CD4-positive, alpha-beta memory T cell (primary cell): ENCODE measurements around the gene ACAD8. TPM values are rescaled to one million over a fixed set of nuclear protein-coding genes. Genes with fewer than 3 reads are reported as not detected.

Experiments
- CTCF ChIA-PET: fragments of 350-600 bp; sonication (Branson Sonifier 250); formaldehyde crosslinking; loops from one replicate; lab custom pipeline; 2021; ENCODE audit warnings: inconsistent platforms; ENCODE audit not compliant: partially characterized antibody; lab: Charles Lee
- POLR2A ChIA-PET: fragments of 350-600 bp; sonication (Branson Sonifier 250); formaldehyde crosslinking; loops from one replicate; lab custom pipeline; 2021; ENCODE audit not compliant: partially characterized antibody; lab: Charles Lee
- DNase-seq, 5 donors: peaks; one replicate each; pipeline versions ENCODE4 v3.0.0 to v3.0.0-alpha.2; 2020 to 2022; ENCODE audit warnings: mixed read lengths in 1 of 5
- H3K27ac ChIP-seq: one replicate; pipeline ENCODE4 v1.7.0; 2013; ENCODE audit warnings: low read depth, low read length
- H3K27me3 ChIP-seq: 2 replicates; pipeline ENCODE4 v1.7.0; 2013; ENCODE audit warnings: mild to moderate bottlenecking, low read length, moderate library complexity; ENCODE audit not compliant: insufficient read depth
- H3K36me3 ChIP-seq: 2 replicates; pipeline ENCODE4 v1.7.0; 2013; ENCODE audit warnings: mild to moderate bottlenecking, low read length, moderate library complexity; ENCODE audit not compliant: insufficient read depth
- H3K4me1 ChIP-seq: 2 replicates; pipeline ENCODE4 v1.7.0; 2013; ENCODE audit warnings: mild to moderate bottlenecking, low read length, moderate library complexity; ENCODE audit not compliant: insufficient read depth
- H3K4me3 ChIP-seq, 2 donors: one replicate each; pipeline ENCODE4 v1.7.0; 2013; ENCODE audit warnings: low read length in 2 of 2, mild to moderate bottlenecking in 1 of 2
- H3K9me3 ChIP-seq, 2 donors: one replicate each; pipeline ENCODE4 v1.7.0; 2013; ENCODE audit warnings: low read length in 2 of 2, control low read depth in 1 of 2; ENCODE audit not compliant: control insufficient read depth in 1 of 2
- H3K27ac Mint-ChIP-seq, 7 donors: one replicate each; pipeline ENCODE4 v1.8.0; 2020 to 2021; ENCODE audit warnings: mixed read lengths in 7 of 7, mild to moderate bottlenecking in 6 of 7, inconsistent platforms in 3 of 7, moderate library complexity in 3 of 7
- H3K27me3 Mint-ChIP-seq, 2 donors: one replicate each; pipeline ENCODE4 v1.8.0; 2020 to 2021; ENCODE audit warnings: mixed read lengths in 2 of 2
- H3K36me3 Mint-ChIP-seq, 2 donors: one replicate each; pipeline ENCODE4 v1.8.0; 2020 to 2021; ENCODE audit warnings: mixed read lengths in 2 of 2, inconsistent platforms in 1 of 2, mild to moderate bottlenecking in 1 of 2
- H3K4me1 Mint-ChIP-seq, 4 donors: one replicate each; pipeline ENCODE4 v1.8.0; 2020 to 2021; ENCODE audit warnings: mixed read lengths in 4 of 4, mild to moderate bottlenecking in 1 of 4
- H3K4me3 Mint-ChIP-seq, 8 donors: one replicate each; pipeline ENCODE4 v1.8.0; 2020 to 2021; ENCODE audit warnings: mixed read lengths in 8 of 8, mild to moderate bottlenecking in 7 of 8, moderate library complexity in 6 of 8, inconsistent platforms in 3 of 8
- H3K9me3 Mint-ChIP-seq, 8 donors: one replicate each; pipeline ENCODE4 v1.8.0; 2020 to 2021; ENCODE audit warnings: mixed read lengths in 8 of 8, mild to moderate bottlenecking in 5 of 8, inconsistent platforms in 3 of 8, moderate library complexity in 1 of 8
- intact Hi-C: fragments of 100-400 bp; cut with micrococcal nuclease; formaldehyde crosslinking; loops from one replicate; pipeline ENCODE4 v1.15.1; 2023
- polyA plus RNA-seq, 2 donors: library from polyadenylated mRNA; unstranded; fragments of 300-500 nt; fragmentation: Illumina TruSeq; gene quantifications; one replicate each; pipeline ENCODE4 v1.2.3, GENCODE V29; 2021
- total RNA-seq, 2 experiments: library from RNA; stranded (reverse); gene quantifications; one replicate each; pipeline ENCODE4 v1.2.3, GENCODE V29; 2021

The ACAD8 gene
- total and polyA plus RNA-seq, 4 experiments from 2014 or later: 17.8 to 38.6 (median 29.6) TPM

DNA sequence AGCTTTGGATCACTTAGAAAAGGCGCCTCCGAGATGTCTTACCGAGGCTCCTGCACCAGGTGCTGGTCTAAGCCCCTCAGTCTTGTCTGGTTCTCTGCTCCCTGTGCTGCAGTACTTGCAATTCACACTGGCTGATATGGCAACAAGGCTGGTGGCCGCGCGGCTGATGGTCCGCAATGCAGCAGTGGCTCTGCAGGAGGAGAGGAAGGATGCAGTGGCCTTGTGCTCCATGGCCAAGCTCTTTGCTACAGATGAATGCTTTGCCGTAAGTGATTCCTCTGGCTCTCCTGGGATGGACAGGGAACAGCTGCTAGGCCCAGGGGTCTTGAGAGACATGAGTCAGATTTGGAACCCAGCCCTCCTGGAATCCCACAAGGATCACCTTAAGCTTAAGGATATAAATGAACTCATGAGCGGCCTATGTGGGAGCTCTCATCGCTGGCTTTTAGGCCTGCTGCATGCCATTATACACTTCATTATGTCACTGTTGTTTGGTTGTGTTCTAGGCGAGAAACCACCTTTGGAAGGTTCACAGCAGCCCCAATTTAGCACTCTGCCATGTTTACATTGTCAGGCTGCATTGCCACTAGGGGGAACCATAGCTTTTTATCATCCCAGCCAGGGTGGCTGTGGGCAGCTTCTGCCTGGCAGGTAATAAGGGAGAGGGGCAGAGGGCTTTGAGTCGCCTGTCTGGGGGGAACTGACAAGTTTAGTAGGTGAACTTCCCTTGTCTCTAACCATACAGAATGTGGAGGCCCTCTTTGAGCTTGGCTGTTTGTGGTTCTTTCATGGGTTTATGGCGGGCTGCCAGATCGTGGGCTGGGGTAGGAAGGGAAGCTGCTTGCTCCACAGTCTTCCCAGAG, 8.5 kb downstream of the ACAD8 start:
- H3K27me3 Mint-ChIP-seq: no peaks in the 10 kb centered on the region
- ChIA-PET CTCF (interaction anchor here (0.7 to 9.3 kb wide), 15 partner anchors 8 to 111 kb away, joined by 3 to 119 read pairs (median 3); partner anchors contain the start of genes ACAD8, GLB1L2, GLB1L3 and NCAPD3), POLR2A (interaction anchor here (1.0 to 3.4 kb wide), 6 partner anchors 8 to 83 kb away, joined by 3 to 28 read pairs (median 6); partner anchors contain the start of genes ACAD8, GLB1L3, NCAPD3 and THYN1)
- DNase-seq: peak in 4 of 5 donors; percentile 31 to 40 (median 36)
- H3K27ac ChIP-seq: no peak overlapping the region
- H3K4me1 ChIP-seq: no peaks in the 10 kb centered on the region
- no peak overlapping the region for H3K4me3 Mint-ChIP-seq
- peak overlapping the region in 1 of 7 donors; percentile 10 for H3K27ac Mint-ChIP-seq
- intact Hi-C loops: no loop called here
- peaks cover 3 to 9% (median 6%) of the 10 kb centered on the region in 4 donors for H3K4me1 Mint-ChIP-seq
- peaks cover 0 to 2% (median 0%) of the 10 kb centered on the region in 8 donors for H3K9me3 Mint-ChIP-seq
- H3K27me3 ChIP-seq: no peaks in the 10 kb centered on the region
- peaks cover 30% of the 10 kb centered on the region for H3K36me3 ChIP-seq
- H3K9me3 ChIP-seq: no peaks in the 10 kb centered on the region
- no peak overlapping the region for H3K4me3 ChIP-seq
- peaks cover 36 to 43% of the 10 kb centered on the region in 2 donors for H3K36me3 Mint-ChIP-seq

DNA sequence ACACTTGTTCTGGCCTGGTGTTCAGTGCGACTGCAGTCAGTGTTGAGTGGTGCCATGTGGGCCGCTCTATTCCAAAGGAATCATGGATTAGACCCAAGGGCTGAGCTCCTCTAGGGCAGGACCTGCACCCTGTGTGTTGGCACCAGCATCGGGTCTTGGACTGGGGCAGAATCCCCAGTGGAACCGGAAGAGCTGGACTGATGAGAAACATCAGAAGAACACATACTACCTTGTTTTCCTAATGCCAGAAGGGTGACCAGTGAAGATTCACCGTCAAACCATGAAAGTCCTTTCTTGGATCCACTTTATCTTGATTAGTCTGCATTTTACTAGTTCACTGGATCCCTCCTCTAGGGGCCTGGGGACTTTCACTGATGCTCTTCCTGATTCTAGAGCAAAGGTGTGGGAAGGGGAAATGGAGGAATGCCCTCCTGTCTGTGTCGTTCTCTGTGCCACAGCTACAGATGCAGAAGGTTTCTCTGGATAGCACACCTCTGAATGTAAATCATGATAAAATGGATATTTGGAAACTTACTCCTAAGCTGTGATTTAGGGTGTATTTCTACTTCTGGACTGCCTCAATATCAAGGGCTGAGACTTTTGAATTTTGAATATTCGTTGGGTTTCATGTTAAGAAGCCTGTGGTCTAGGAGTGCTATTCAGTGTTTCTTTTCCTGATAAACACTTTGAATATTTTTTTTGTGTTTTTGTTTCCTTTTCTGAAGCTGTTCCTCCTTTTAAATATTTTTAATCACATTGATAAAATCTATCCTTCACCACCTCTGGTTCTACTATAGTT, 11.8 kb downstream of the ACAD8 start:
- Histone ChIP-seq H3K36me3 (peaks cover 16% of the 10 kb centered on the region), H3K27me3 (no peaks in the 10 kb centered on the region), H3K4me1 (peaks cover 6% of the 10 kb centered on the region), H3K4me3 (no peak overlapping the region), H3K9me3 (no peaks in the 10 kb centered on the region), H3K27ac (no peak overlapping the region)
- peaks cover 6 to 16% (median 8%) of the 10 kb centered on the region in 4 donors for H3K4me1 Mint-ChIP-seq
- H3K36me3 Mint-ChIP-seq: peaks cover 21 to 23% of the 10 kb centered on the region in 2 donors
- H3K27me3 Mint-ChIP-seq: no peaks in the 10 kb centered on the region
- ChIA-PET POLR2A (interaction anchor here (0.7 kb wide), 1 partner anchor 17 kb away, joined by 3 read pairs; no protein-coding TSS in a partner anchor), CTCF (interaction anchor here (0.8 to 9.3 kb wide), 3 partner anchors 10 to 95 kb away, joined by 3 to 119 read pairs (median 3); partner anchors contain the start of gene GLB1L3)
- intact Hi-C loops: no loop called here
- H3K4me3 Mint-ChIP-seq: no peak overlapping the region
- H3K27ac Mint-ChIP-seq: peak overlapping the region in 3 of 7 donors; percentile 24 to 46 (median 43)
- H3K9me3 Mint-ChIP-seq: peaks cover 0 to 2% (median 0%) of the 10 kb centered on the region in 8 donors
- no peak for DNase-seq

DNA sequence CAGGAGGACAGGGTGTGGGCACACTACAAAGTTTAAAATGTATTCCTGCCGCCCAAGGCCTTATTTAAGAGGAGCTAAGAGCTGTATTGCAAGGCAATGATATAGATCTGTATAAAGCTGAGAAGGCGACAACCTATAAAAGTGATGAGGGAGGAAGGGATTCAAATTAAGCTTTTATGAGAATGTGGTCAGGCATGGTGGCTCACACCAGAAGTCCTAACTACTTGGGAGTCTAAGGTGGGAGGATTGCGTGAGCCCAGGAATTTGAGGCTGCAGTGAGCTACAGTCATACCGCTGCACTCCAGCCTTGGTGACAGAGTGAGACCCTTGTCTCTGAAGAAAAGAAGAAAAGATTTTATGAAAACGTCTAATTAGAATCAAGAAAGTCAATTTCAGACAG, 13.1 kb downstream of the ACAD8 start:
- intact Hi-C loops: no loop called here
- H3K36me3 ChIP-seq: peaks cover 5% of the 10 kb centered on the region
- CTCF ChIA-PET: interaction anchor here (1.5 to 9.3 kb wide), 2 partner anchors 8 to 93 kb away, joined by 3 to 119 read pairs; partner anchors contain the start of gene GLB1L3
- Mint-ChIP-seq H3K27ac (peak overlapping the region in 4 of 7 donors; percentile 22 to 52 (median 34)), H3K4me3 (no peak overlapping the region), H3K36me3 (peaks cover 15 to 19% of the 10 kb centered on the region in 2 donors), H3K27me3 (no peaks in the 10 kb centered on the region), H3K4me1 (peaks cover 15 to 24% (median 18%) of the 10 kb centered on the region in 4 donors), H3K9me3 (no peaks in the 10 kb centered on the region)
- peaks cover 16% of the 10 kb centered on the region for H3K4me1 ChIP-seq
- no peak overlapping the region for H3K27ac ChIP-seq
- no peak for DNase-seq
- no peaks in the 10 kb centered on the region for H3K27me3 ChIP-seq
- no peak overlapping the region for H3K4me3 ChIP-seq
- no peaks in the 10 kb centered on the region for H3K9me3 ChIP-seq
- POLR2A ChIA-PET: interaction anchor here (1.2 kb wide), 1 partner anchor 10 kb away, joined by 3 read pairs; the partner anchor contains the start of gene GLB1L3

DNA sequence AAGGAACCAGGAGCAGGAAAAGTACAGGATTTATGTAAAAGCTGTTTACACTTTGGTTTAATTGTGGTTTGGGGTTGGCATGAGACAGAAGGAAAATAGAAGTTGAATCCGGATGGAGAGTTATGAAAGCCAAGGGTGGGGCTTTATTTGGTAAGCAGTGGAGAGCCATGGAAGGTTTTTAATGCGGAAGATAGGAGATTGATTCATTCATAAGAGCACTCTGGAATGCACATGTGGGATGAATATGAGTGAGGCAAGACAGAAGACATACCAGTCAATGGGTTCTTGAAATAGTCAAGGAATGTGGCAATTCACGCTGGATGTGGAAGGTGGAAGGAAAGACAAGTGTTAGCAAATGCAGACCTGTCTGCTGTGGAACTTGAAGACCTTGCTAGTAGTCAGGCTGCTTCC, 13.5 kb downstream of the ACAD8 start:
- peak overlapping the region in 5 of 7 donors; percentile 20 to 54 (median 29) for H3K27ac Mint-ChIP-seq

DNA sequence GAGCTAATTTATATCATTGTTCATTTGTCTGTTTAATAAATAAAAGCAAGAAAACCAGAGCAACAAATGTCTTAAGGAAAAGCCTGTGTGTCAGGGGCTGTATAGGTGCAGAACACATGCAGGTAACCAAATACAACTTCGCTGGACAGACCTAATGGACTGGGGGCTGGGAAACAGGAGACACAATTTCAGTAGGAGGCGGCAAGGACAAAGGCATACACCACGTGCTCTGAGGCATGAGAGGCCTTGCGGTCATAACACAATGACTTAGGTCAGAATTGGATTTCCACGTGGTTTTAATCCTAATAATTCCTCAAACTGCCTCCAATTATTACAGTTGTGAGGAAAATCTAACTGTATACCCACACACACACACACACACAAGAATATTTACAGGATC, 14.1 kb downstream of the ACAD8 start:
- Mint-ChIP-seq H3K36me3 (peaks cover 11 to 12% of the 10 kb centered on the region in 2 donors), H3K4me3 (no peak overlapping the region), H3K27ac (no peak overlapping the region), H3K27me3 (no peaks in the 10 kb centered on the region), H3K4me1 (peaks cover 16 to 33% (median 22%) of the 10 kb centered on the region in 4 donors), H3K9me3 (no peaks in the 10 kb centered on the region)
- Histone ChIP-seq H3K27me3 (no peaks in the 10 kb centered on the region), H3K9me3 (no peaks in the 10 kb centered on the region), H3K27ac (no peak overlapping the region), H3K36me3 (no peaks in the 10 kb centered on the region), H3K4me3 (no peak overlapping the region), H3K4me1 (peaks cover 19% of the 10 kb centered on the region)
- intact Hi-C loops: no loop called here
- no peak for DNase-seq
- POLR2A ChIA-PET: no interaction called here
- CTCF ChIA-PET: interaction anchor here (9.3 kb wide), 1 partner anchor 7 kb away, joined by 119 read pairs; the partner anchor contains the start of gene GLB1L3

More for the DNA sequence above, 13.5 kb downstream of the ACAD8 start:
- Mint-ChIP-seq H3K36me3 (peaks cover 15 to 17% of the 10 kb centered on the region in 2 donors), H3K9me3 (no peaks in the 10 kb centered on the region), H3K4me1 (peaks cover 17 to 28% (median 21%) of the 10 kb centered on the region in 4 donors), H3K27me3 (no peaks in the 10 kb centered on the region), H3K4me3 (no peak overlapping the region)
- Histone ChIP-seq H3K36me3 (peaks cover under 1% of the 10 kb centered on the region), H3K9me3 (no peaks in the 10 kb centered on the region), H3K4me3 (no peak overlapping the region), H3K27ac (no peak overlapping the region), H3K4me1 (peaks cover 16% of the 10 kb centered on the region), H3K27me3 (no peaks in the 10 kb centered on the region)
- DNase-seq: no peak
- intact Hi-C loops: no loop called here
- ChIA-PET POLR2A (interaction anchor here (1.2 kb wide), 1 partner anchor 10 kb away, joined by 3 read pairs; the partner anchor contains the start of gene GLB1L3), CTCF (interaction anchor here (9.3 kb wide), 1 partner anchor 8 kb away, joined by 119 read pairs; the partner anchor contains the start of gene GLB1L3)

DNA sequence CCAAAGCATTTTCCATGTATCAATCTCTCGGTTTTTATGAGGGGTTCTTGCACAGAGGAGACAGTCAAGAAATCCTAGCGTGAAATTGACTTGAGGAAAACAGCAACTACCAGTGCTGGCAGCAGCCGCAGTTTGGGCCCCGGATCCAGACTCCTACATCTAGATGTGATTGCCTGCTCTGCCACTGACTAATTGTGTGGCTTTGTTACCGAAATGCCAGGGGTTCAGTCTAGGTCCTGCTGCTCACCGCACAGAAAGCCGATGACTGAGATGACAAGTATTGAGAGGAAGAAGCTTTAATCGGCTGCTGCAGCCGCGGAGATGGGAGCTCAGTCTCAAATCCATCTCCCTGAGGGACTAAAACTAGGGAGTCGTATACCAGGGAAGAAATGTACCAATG, 14.6 kb downstream of the ACAD8 start:
- Mint-ChIP-seq H3K27me3 (no peaks in the 10 kb centered on the region), H3K4me3 (no peak overlapping the region), H3K27ac (peak overlapping the region in 3 of 7 donors; percentile 23 to 90 (median 55)), H3K4me1 (peaks cover 18 to 38% (median 26%) of the 10 kb centered on the region in 4 donors), H3K36me3 (peaks cover 7 to 8% of the 10 kb centered on the region in 2 donors), H3K9me3 (no peaks in the 10 kb centered on the region)
- Histone ChIP-seq H3K36me3 (no peaks in the 10 kb centered on the region), H3K4me1 (peaks cover 25% of the 10 kb centered on the region), H3K27ac (no peak overlapping the region), H3K9me3 (no peaks in the 10 kb centered on the region), H3K27me3 (no peaks in the 10 kb centered on the region), H3K4me3 (no peak overlapping the region)
- intact Hi-C loops: no loop called here
- ChIA-PET POLR2A (no interaction called here), CTCF (interaction anchor here (1.7 kb wide), 1 partner anchor 11 kb away, joined by 6 read pairs; no protein-coding TSS in a partner anchor)
- no peak for DNase-seq
